Upper lobe of left lung (tissue), 6 donors: ENCODE measurements around the gene BCL2A1. TPM values are rescaled to one million over a fixed set of nuclear protein-coding genes. Genes with fewer than 3 reads are reported as not detected.
A peak's percentile ranks its signal among the peaks of the same experiment; 100 is the strongest.

Source experiments
- ATAC-seq, 2 donors: fragments of 200-7000 bp; cut with Tn5 transposase; one replicate each; pipeline ENCODE4 v1.9.1; 2022; ENCODE audit warnings: mild to moderate bottlenecking in 2 of 2, moderate library complexity in 2 of 2; ENCODE audit not compliant: low FRiP score in 2 of 2
- DNase-seq, 2 donors: peaks; one replicate each; pipeline ENCODE4 v3.0.0-alpha.2; 2019 to 2020
- H3K27ac ChIP-seq, 4 donors: fragments of 200-600 bp; sonication (generic); one replicate each; pipeline ENCODE4 v1.5.1; 2016 to 2019
- H3K27me3 ChIP-seq, 4 donors: fragments of 200-600 bp; sonication (generic); one replicate each; pipeline ENCODE4 v1.5.1; 2017 to 2019
- H3K36me3 ChIP-seq, 4 donors: fragments of 200-600 bp; sonication (generic); one replicate each; pipeline ENCODE4 v1.5.1; 2016 to 2019
- H3K4me1 ChIP-seq, 4 donors: fragments of 200-600 bp; sonication (generic); one replicate each; pipeline ENCODE4 v1.5.1; 2018 to 2019
- H3K4me3 ChIP-seq, 4 donors: fragments of 200-600 bp; sonication (generic); one replicate each; pipeline ENCODE4 v1.5.1; 2017 to 2019; ENCODE audit warnings: mild to moderate bottlenecking in 2 of 4, moderate library complexity in 1 of 4
- H3K9me3 ChIP-seq, 4 donors: fragments of 200-600 bp; sonication (generic); one replicate each; pipeline ENCODE4 v1.5.1; 2018 to 2019
- EP300 ChIP-seq, 4 donors: sonication (generic); formaldehyde crosslinking; IDR thresholded peaks; one replicate each; pipeline ENCODE4 v1.5.1; 2017; ENCODE audit warnings: antibody characterized with exemption in 4 of 4, control low read depth in 2 of 4
- POLR2A ChIP-seq, 4 donors: fragments of 450-650 bp; IDR thresholded peaks; one replicate each; pipeline ENCODE4 v1.5.1; 2016 to 2017; ENCODE audit warnings: antibody characterized with exemption in 4 of 4, mild to moderate bottlenecking in 2 of 4
- POLR2AphosphoS5 ChIP-seq, 2 donors: sonication (generic); formaldehyde crosslinking; IDR thresholded peaks; one replicate each; pipeline ENCODE4 v1.5.1; 2017; ENCODE audit warnings: antibody characterized with exemption in 2 of 2
- WGBS, 2 donors: methylation state at CpG; one replicate each; pipeline ENCODE4 v1.1.5; 2017 to 2018; 5-methylcytosine and 5-hydroxymethylcytosine counted together
- total RNA-seq, 6 donors: library from RNA; depleted of rRNA in 4 of 6; stranded (reverse); fragments of >200 nt in 4 of 6; gene quantifications; one replicate each; pipeline versions ENCODE4 v1.1.0 to v1.2.1, GENCODE V29; 2016 to 2021
- TF ChIP-seq, protein P1 (sequence below), 6 experiments: fragments of 450-650 bp in 4 of 6; fragments of 200-600 bp in 2 of 6; sonication (generic) in 2 of 6; IDR thresholded peaks; one replicate each; pipeline ENCODE4 v1.5.1; 2016 to 2019; ENCODE audit warnings: antibody characterized with exemption in 6 of 6
- donor health status: DM: no; HTN: no; CAD: no; lungs with moderate emphysema.
- donor health status: DM: no; HTN: yes; CAD: no; lungs with severe emphysema.

The BCL2A1 gene
- total RNA-seq, 6 donors from 2014 or later: 11.5 to 81.9 (median 43.7) TPM

DNA sequence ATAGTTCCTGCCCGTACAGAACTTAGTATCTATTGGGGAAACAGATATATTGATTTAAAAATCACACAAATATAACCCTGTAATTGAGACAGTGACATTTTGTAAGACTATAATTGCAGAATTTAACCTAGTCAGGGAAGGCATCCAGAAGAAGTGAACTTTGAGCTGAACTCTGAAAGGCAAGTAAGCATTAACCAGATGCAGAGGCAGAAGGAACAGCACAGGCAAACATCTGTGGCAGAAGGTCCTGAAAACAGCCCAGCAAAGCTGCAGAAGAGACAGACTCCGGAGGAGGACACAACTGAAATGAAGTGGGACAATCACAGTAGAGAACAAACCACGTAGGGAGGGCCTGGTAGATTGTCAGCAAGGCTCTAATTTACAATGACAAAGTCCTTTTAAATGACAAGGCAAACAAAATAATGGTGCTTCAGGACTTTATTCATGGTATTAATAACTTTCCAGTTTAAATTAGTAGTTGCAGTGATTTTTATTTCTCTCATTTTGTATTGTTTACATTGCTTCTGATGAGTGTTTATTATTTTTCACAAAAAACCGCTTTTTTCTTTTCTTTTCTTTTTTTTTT, 14.5 kb downstream of the BCL2A1 start:
- ATAC-seq: no peak
- TF ChIP-seq, protein P1, sequence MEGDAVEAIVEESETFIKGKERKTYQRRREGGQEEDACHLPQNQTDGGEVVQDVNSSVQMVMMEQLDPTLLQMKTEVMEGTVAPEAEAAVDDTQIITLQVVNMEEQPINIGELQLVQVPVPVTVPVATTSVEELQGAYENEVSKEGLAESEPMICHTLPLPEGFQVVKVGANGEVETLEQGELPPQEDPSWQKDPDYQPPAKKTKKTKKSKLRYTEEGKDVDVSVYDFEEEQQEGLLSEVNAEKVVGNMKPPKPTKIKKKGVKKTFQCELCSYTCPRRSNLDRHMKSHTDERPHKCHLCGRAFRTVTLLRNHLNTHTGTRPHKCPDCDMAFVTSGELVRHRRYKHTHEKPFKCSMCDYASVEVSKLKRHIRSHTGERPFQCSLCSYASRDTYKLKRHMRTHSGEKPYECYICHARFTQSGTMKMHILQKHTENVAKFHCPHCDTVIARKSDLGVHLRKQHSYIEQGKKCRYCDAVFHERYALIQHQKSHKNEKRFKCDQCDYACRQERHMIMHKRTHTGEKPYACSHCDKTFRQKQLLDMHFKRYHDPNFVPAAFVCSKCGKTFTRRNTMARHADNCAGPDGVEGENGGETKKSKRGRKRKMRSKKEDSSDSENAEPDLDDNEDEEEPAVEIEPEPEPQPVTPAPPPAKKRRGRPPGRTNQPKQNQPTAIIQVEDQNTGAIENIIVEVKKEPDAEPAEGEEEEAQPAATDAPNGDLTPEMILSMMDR (IDR thresholded peaks at IDR 0.05): no peak
- TF ChIP-seq EP300 (IDR thresholded peaks at IDR 0.05): no peak
- no peak for TF ChIP-seq POLR2AphosphoS5 (IDR thresholded peaks at IDR 0.05)
- TF ChIP-seq POLR2A (IDR thresholded peaks at IDR 0.05): no peak

DNA sequence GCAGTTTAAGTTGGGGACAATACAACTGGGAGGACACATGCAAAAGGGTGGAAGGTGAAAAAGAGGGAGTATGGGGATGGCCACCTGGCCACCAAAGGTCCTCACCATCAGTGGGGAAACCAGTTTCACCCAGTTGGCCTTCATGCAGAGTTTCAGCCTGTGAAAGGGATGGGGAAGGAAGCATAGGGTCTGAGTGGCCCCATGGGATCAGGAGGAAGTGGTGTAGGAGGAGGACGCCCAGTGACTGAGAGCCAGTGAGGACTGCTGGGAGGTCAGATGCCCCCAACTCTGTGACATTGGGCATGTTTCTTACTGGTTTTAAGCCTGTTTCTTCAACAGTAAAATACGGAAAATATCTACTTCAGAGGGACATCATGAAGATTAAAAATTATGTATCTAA, 16.3 kb downstream of the BCL2A1 start:
- Histone ChIP-seq H3K9me3 (no peaks in the 10 kb centered on the region), H3K27ac (peak overlapping the region in 3 of 4 donors; percentile 18 to 73 (median 69)), H3K4me1 (peaks cover 0 to 24% (median 12%) of the 10 kb centered on the region in 4 donors), H3K36me3 (no peaks in the 10 kb centered on the region), H3K4me3 (no peak overlapping the region), H3K27me3 (no peaks in the 10 kb centered on the region)
- peak; percentile 76 to 78 for ATAC-seq
- 77 to 85% methylated on average over 2 of the region's 2 CpGs for WGBS, 2 donors
- DNase-seq: peak in 1 of 2 donors; percentile 68
- peak in 1 of 4 donors; percentile 41 for TF ChIP-seq POLR2A (IDR thresholded peaks at IDR 0.05)
- TF ChIP-seq EP300 (IDR thresholded peaks at IDR 0.05): no peak

More for the DNA sequence above, 14.5 kb downstream of the BCL2A1 start:
- no peak for DNase-seq
- no peaks in the 10 kb centered on the region for H3K27me3 ChIP-seq
- no peak overlapping the region for H3K4me3 ChIP-seq
- 64 to 68% methylated on average over 4 of the region's 4 CpGs for WGBS, 2 donors
- peaks cover 0 to 30% (median 16%) of the 10 kb centered on the region in 4 donors for H3K4me1 ChIP-seq
- no peaks in the 10 kb centered on the region for H3K36me3 ChIP-seq
- H3K9me3 ChIP-seq: no peaks in the 10 kb centered on the region
- H3K27ac ChIP-seq: no peak overlapping the region

DNA sequence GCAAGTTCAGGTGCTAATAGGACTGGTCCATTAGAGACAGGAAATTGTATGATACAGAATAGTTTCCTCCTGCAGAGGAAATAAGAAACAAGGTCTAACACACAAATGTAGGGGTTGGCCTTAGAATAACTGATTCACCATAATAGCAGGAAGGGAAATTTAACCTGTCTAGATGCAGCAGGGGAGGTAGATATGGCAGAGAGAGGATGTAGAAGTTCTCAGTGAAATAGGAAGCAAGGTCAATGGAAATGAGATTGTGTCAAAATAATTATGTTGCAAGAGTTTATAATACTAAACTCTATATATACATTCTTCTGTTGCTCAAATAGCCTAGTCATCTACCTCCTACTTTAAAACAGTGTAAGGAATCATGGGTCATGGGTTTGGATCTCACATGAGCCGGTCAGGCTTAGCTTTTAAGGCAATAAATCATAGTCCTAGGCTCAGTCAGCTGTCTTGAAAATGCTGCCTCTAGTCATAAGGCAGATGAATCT, 17.0 kb downstream of the BCL2A1 start:
- H3K36me3 ChIP-seq: no peaks in the 10 kb centered on the region
- no peaks in the 10 kb centered on the region for H3K27me3 ChIP-seq
- ATAC-seq: peak in 1 of 2 donors; percentile 64
- peaks cover 0 to 24% (median 12%) of the 10 kb centered on the region in 4 donors for H3K4me1 ChIP-seq
- WGBS, 2 donors: 42 to 55% methylated on average over 1 of the region's 1 CpG
- TF ChIP-seq POLR2AphosphoS5 (IDR thresholded peaks at IDR 0.05) (no peak), EP300 (IDR thresholded peaks at IDR 0.05) (peak in 1 of 4 donors; percentile 50), POLR2A (IDR thresholded peaks at IDR 0.05) (no peak)
- H3K4me3 ChIP-seq: no peak overlapping the region
- peak overlapping the region in 3 of 4 donors; percentile 18 to 73 (median 69) for H3K27ac ChIP-seq
- no peak for DNase-seq
- H3K9me3 ChIP-seq: no peaks in the 10 kb centered on the region

DNA sequence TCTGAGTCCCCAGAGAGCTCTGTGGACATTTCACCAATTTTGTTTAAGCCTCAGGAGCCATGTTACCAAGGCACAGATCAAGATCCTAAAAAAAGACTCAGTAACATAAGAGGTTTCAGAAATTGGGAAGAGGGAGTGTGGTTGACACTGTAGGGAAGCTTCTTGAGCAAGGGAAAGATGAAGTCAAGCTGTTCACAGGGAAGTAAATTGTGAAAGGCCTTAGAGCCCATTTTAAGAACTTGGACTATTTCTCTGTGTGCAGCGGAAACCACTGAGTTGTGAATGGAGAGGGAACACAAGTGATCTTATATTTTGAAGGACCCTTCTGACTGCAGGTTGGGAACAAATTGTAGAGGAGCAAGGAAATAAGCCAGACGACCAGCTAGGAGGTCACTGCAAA, 18.7 kb downstream of the BCL2A1 start:
- peaks cover 0 to 24% (median 12%) of the 10 kb centered on the region in 4 donors for H3K4me1 ChIP-seq
- DNase-seq (peak in 1 of 2 donors; percentile 55), ATAC-seq (peak; percentile 71 to 73)
- no peak overlapping the region for H3K4me3 ChIP-seq
- peak overlapping the region in 3 of 4 donors; percentile 52 to 73 (median 59) for H3K27ac ChIP-seq
- no peaks in the 10 kb centered on the region for H3K27me3 ChIP-seq
- 31 to 43% methylated on average over 2 of the region's 2 CpGs for WGBS, 2 donors
- H3K9me3 ChIP-seq: no peaks in the 10 kb centered on the region
- H3K36me3 ChIP-seq: no peaks in the 10 kb centered on the region
- TF ChIP-seq POLR2AphosphoS5 (IDR thresholded peaks at IDR 0.05): peak; percentile 33 to 49
- peak in 1 of 4 donors; percentile 17 for TF ChIP-seq POLR2A (IDR thresholded peaks at IDR 0.05)
- TF ChIP-seq, protein P1 (IDR thresholded peaks at IDR 0.05): no peak
- TF ChIP-seq EP300 (IDR thresholded peaks at IDR 0.05): peak in 1 of 4 donors; percentile 51

DNA sequence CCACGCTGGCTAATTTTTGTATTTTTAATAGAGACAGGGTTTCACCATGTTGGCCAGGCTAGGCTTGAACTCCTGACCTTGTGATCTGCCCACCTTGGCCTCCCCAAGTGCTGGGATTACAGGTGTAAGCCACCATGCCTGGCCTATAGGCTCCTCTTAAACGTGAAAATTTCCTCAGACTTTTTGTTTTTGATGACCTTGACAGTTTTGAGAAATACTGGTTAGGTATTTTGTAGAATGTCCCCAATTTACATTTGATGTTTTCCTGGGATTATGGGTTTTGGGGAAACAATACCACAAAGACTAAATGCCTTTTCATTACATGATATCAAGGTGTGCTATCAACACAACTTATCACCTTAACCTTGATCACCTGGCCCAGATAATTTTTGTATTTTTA, 20.7 kb downstream of the BCL2A1 start:
- Histone ChIP-seq H3K9me3 (no peaks in the 10 kb centered on the region), H3K27ac (no peak overlapping the region), H3K27me3 (no peaks in the 10 kb centered on the region), H3K4me3 (no peak overlapping the region), H3K4me1 (peaks cover 0 to 19% (median 12%) of the 10 kb centered on the region in 4 donors), H3K36me3 (no peaks in the 10 kb centered on the region)
- TF ChIP-seq POLR2A (IDR thresholded peaks at IDR 0.05) (no peak), POLR2AphosphoS5 (IDR thresholded peaks at IDR 0.05) (no peak), EP300 (IDR thresholded peaks at IDR 0.05) (no peak)
- TF ChIP-seq, protein P1 (IDR thresholded peaks at IDR 0.05): no peak
- no peak for ATAC-seq
- WGBS, 2 donors: 87 to 94% methylated on average over 2 of the region's 2 CpGs
- no peak for DNase-seq
